ENCODE measurements around the gene DGKG. TPM values are rescaled to one million over a fixed set of nuclear protein-coding genes. Genes with fewer than 3 reads are reported as not detected.

The DGKG gene
- total RNA-seq, 2 donors from 2014 or later, result 0.17 to 0.64 TPM

- no peak overlapping the region for H3K9ac ChIP-seq (ENCODE audit: low read depth in 2 of 2, low read length in 2 of 2)
- no peaks in the 10 kb centered on the region for H3K9me3 ChIP-seq
- no peak overlapping the region for H3K27ac ChIP-seq
- H3K27me3 ChIP-seq, result no peaks in the 10 kb centered on the region
- TF ChIP-seq, protein P1, sequence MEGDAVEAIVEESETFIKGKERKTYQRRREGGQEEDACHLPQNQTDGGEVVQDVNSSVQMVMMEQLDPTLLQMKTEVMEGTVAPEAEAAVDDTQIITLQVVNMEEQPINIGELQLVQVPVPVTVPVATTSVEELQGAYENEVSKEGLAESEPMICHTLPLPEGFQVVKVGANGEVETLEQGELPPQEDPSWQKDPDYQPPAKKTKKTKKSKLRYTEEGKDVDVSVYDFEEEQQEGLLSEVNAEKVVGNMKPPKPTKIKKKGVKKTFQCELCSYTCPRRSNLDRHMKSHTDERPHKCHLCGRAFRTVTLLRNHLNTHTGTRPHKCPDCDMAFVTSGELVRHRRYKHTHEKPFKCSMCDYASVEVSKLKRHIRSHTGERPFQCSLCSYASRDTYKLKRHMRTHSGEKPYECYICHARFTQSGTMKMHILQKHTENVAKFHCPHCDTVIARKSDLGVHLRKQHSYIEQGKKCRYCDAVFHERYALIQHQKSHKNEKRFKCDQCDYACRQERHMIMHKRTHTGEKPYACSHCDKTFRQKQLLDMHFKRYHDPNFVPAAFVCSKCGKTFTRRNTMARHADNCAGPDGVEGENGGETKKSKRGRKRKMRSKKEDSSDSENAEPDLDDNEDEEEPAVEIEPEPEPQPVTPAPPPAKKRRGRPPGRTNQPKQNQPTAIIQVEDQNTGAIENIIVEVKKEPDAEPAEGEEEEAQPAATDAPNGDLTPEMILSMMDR (IDR thresholded peaks at IDR 0.05), result no peak
- no peaks in the 10 kb centered on the region for H3K36me3 ChIP-seq
- intact Hi-C loops (cut with DNase I), result no loop called here
- H3K4me3 ChIP-seq, result no peak overlapping the region
- DNase-seq, result no peak
- H3K4me1 ChIP-seq, result no peaks in the 10 kb centered on the region
Observed at GRCh38 chr3:186237915-186238314, 124.1 kb downstream of the DGKG start.

DNA sequence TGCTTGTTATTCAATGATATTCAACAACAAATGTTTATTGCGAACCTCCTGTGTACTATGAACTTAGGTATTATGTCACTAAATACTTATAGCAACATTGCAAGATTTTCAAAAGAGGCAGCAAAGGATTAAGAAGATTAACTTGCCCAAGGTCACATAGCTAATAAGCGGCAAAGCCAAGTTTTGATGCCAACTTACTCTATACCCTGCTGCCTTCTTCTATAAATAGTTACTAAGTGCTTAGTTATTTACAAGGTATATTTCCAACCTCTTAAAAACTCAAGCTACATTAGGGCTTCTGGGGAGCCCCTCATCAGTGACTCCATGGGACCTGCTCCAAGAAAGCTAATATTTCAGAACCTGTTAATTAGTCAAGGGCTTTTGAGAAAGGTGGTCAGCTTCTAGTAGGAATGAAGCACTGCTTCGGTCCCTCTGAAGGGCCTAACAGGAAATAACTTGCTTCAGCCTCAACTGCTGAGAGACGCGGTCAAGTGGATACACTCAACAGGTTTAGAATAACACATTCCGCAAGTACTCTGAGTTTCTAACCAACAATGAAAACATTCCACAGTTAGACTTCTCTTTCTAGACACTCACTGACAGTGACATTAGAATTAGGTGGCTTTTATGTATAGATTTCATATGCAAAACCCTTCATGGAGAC is 125.5 kb downstream of the DGKG start:
- TF ChIP-seq, protein P1 (IDR thresholded peaks at IDR 0.05), result no peak
- Histone ChIP-seq H3K27ac (no peak overlapping the region), H3K9ac (ENCODE audit: low read depth in 2 of 2, low read length in 2 of 2) (no peak overlapping the region), H3K4me1 (no peaks in the 10 kb centered on the region), H3K36me3 (no peaks in the 10 kb centered on the region), H3K4me3 (no peak overlapping the region), H3K27me3 (no peaks in the 10 kb centered on the region), H3K9me3 (no peaks in the 10 kb centered on the region)
- no peak for DNase-seq
- intact Hi-C loops (cut with DNase I), result no loop called here

- H3K9me3 ChIP-seq, result no peaks in the 10 kb centered on the region
- no peak for DNase-seq
- no peak overlapping the region for H3K27ac ChIP-seq
- H3K9ac ChIP-seq (ENCODE audit: low read depth in 2 of 2, low read length in 2 of 2), result no peak overlapping the region
- H3K27me3 ChIP-seq, result no peaks in the 10 kb centered on the region
- intact Hi-C loops (cut with DNase I), result no loop called here
- H3K4me3 ChIP-seq, result no peak overlapping the region
- H3K4me1 ChIP-seq, result no peaks in the 10 kb centered on the region
- TF ChIP-seq, protein P1 (IDR thresholded peaks at IDR 0.05), result no peak
- no peaks in the 10 kb centered on the region for H3K36me3 ChIP-seq
Observed at GRCh38 chr3:186235554-186235953, 126.5 kb downstream of the DGKG start.

DNA sequence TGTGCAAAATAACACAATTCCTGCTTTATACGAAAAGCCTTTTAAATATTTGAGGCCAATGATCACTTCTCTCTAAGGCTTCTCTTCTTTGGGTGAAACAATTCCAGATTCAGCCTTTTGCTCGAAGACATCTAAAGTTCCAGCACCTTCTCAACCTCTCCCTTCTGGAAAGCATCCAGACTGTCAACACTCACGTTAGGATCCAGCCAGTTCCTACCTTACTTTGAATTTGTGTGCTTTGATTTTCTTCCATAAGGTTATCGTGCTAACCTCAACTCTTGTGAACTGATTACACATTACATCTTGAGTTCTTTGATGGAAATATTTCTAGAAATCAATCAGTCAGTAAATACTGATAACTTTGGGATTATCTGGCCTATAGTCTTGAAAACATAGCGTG is 127.9 kb downstream of the DGKG start:
- no peaks in the 10 kb centered on the region for H3K27me3 ChIP-seq
- intact Hi-C loops (cut with DNase I), result no loop called here
- DNase-seq, result no peak
- no peak overlapping the region for H3K4me3 ChIP-seq
- H3K27ac ChIP-seq, result no peak overlapping the region
- H3K4me1 ChIP-seq, result no peaks in the 10 kb centered on the region
- no peaks in the 10 kb centered on the region for H3K9me3 ChIP-seq
- TF ChIP-seq, protein P1 (IDR thresholded peaks at IDR 0.05), result no peak
- no peak overlapping the region for H3K9ac ChIP-seq (ENCODE audit: low read depth in 2 of 2, low read length in 2 of 2)
- H3K36me3 ChIP-seq, result no peaks in the 10 kb centered on the region

GRCh38 chr3:186226482-186226881 is 135.6 kb downstream of the DGKG start:
- no peak for DNase-seq
- Histone ChIP-seq H3K36me3 (no peaks in the 10 kb centered on the region), H3K27ac (no peak overlapping the region), H3K4me3 (no peak overlapping the region), H3K27me3 (no peaks in the 10 kb centered on the region), H3K4me1 (no peaks in the 10 kb centered on the region), H3K9ac (ENCODE audit: low read depth in 2 of 2, low read length in 2 of 2) (no peak overlapping the region), H3K9me3 (no peaks in the 10 kb centered on the region)
- intact Hi-C loops (cut with DNase I), result no loop called here
- TF ChIP-seq, protein P1 (IDR thresholded peaks at IDR 0.05), result no peak
